ENCODE results near the gene REEP2.

Gene REEP2

DNA sequence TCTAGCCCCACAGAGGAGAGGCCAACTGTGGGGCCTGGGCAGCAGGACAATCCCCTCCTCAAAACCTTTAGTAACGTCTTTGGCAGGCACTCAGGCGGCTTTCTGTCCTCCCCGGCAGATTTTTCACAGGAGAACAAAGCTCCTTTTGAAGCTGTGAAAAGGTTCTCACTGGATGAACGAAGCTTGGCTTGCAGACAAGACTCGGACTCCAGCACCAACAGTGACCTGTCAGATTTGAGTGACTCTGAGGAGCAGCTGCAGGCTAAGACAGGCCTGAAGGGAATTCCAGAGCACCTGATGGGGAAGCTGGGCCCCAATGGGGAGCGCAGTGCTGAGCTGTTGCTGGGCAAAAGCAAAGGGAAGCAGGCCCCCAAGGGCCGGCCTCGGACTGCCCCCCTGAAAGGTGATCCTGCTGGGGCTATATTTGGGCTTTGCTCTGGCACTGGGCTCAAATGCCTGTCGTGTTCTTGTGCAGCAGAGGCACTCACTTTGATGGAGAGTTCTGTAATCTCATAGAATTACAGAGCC, 46.9 kb upstream of the REEP2 start:
- Histone ChIP-seq H3K4me1 (ENCODE audit: insufficient read depth, low read length, severe bottlenecking) (no peaks in the 10 kb centered on the region), H4K20me1 (ENCODE audit: insufficient read depth, low read length) (no peaks in the 10 kb centered on the region), H3K4me2 (ENCODE audit: low read length) (no peak overlapping the region), H3K9me2 (ENCODE audit: low read depth, low read length) (no peaks in the 10 kb centered on the region), H3K79me2 (ENCODE audit: insufficient read depth, low read length) (no peaks in the 10 kb centered on the region), H3K9ac (ENCODE audit: low read length) (no peak overlapping the region), H3K36me3 (ENCODE audit: insufficient read depth, low read length) (peaks cover 71% of the 10 kb centered on the region), H3K9me3 (ENCODE audit: low read length) (no peaks in the 10 kb centered on the region), H3K27ac (ENCODE audit: low read depth, low read length, poor library complexity, severe bottlenecking) (no peak overlapping the region), H3K27me3 (ENCODE audit: insufficient read depth, low read length) (no peaks in the 10 kb centered on the region), H3K4me3 (ENCODE audit: low read depth, low read length, poor library complexity, severe bottlenecking) (no peak overlapping the region), H3F3A (ENCODE audit: insufficient read depth, low read length) (no peaks in the 10 kb centered on the region), H2AFZ (ENCODE audit: low read length) (no peak overlapping the region)
- TF ChIP-seq EZH2 (IDR thresholded peaks at IDR 0.05; ENCODE audit: borderline replicate concordance, low read length), result no peak
- TF ChIP-seq, protein P1, sequence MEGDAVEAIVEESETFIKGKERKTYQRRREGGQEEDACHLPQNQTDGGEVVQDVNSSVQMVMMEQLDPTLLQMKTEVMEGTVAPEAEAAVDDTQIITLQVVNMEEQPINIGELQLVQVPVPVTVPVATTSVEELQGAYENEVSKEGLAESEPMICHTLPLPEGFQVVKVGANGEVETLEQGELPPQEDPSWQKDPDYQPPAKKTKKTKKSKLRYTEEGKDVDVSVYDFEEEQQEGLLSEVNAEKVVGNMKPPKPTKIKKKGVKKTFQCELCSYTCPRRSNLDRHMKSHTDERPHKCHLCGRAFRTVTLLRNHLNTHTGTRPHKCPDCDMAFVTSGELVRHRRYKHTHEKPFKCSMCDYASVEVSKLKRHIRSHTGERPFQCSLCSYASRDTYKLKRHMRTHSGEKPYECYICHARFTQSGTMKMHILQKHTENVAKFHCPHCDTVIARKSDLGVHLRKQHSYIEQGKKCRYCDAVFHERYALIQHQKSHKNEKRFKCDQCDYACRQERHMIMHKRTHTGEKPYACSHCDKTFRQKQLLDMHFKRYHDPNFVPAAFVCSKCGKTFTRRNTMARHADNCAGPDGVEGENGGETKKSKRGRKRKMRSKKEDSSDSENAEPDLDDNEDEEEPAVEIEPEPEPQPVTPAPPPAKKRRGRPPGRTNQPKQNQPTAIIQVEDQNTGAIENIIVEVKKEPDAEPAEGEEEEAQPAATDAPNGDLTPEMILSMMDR (IDR thresholded peaks at IDR 0.05; ENCODE audit: low read length), result no peak

- Histone ChIP-seq H3K36me3 (ENCODE audit: insufficient read depth, low read length) (peaks cover 74% of the 10 kb centered on the region), H3K4me2 (ENCODE audit: low read length) (no peak overlapping the region), H2AFZ (ENCODE audit: low read length) (no peak overlapping the region), H3K79me2 (ENCODE audit: insufficient read depth, low read length) (no peaks in the 10 kb centered on the region), H3K4me1 (ENCODE audit: insufficient read depth, low read length, severe bottlenecking) (no peaks in the 10 kb centered on the region), H3K27ac (ENCODE audit: low read depth, low read length, poor library complexity, severe bottlenecking) (no peak overlapping the region), H4K20me1 (ENCODE audit: insufficient read depth, low read length) (no peaks in the 10 kb centered on the region), H3K9me2 (ENCODE audit: low read depth, low read length) (no peaks in the 10 kb centered on the region), H3K9ac (ENCODE audit: low read length) (no peak overlapping the region), H3F3A (ENCODE audit: insufficient read depth, low read length) (no peaks in the 10 kb centered on the region), H3K4me3 (ENCODE audit: low read depth, low read length, poor library complexity, severe bottlenecking) (no peak overlapping the region), H3K9me3 (ENCODE audit: low read length) (no peaks in the 10 kb centered on the region), H3K27me3 (ENCODE audit: insufficient read depth, low read length) (no peaks in the 10 kb centered on the region)
- TF ChIP-seq, protein P1 (IDR thresholded peaks at IDR 0.05; ENCODE audit: low read length), result no peak
- no peak for TF ChIP-seq EZH2 (IDR thresholded peaks at IDR 0.05; ENCODE audit: borderline replicate concordance, low read length)
These were observed 36.2 kb upstream of the REEP2 start for GRCh38 chr5:138402640-138403039.

- no peak overlapping the region for H3K4me3 ChIP-seq (ENCODE audit: low read depth, low read length, poor library complexity, severe bottlenecking)
- H2AFZ ChIP-seq (ENCODE audit: low read length), result no peak overlapping the region
- no peaks in the 10 kb centered on the region for H3K9me2 ChIP-seq (ENCODE audit: low read depth, low read length)
- no peaks in the 10 kb centered on the region for H3K9me3 ChIP-seq (ENCODE audit: low read length)
- H3K36me3 ChIP-seq (ENCODE audit: insufficient read depth, low read length), result peaks cover 59% of the 10 kb centered on the region
- no peak overlapping the region for H3K4me2 ChIP-seq (ENCODE audit: low read length)
- H3K9ac ChIP-seq (ENCODE audit: low read length), result no peak overlapping the region
- no peaks in the 10 kb centered on the region for H3K79me2 ChIP-seq (ENCODE audit: insufficient read depth, low read length)
- no peaks in the 10 kb centered on the region for H3K27me3 ChIP-seq (ENCODE audit: insufficient read depth, low read length)
- H3K27ac ChIP-seq (ENCODE audit: low read depth, low read length, poor library complexity, severe bottlenecking), result no peak overlapping the region
- H3F3A ChIP-seq (ENCODE audit: insufficient read depth, low read length), result no peaks in the 10 kb centered on the region
- no peaks in the 10 kb centered on the region for H3K4me1 ChIP-seq (ENCODE audit: insufficient read depth, low read length, severe bottlenecking)
- TF ChIP-seq, protein P1 (IDR thresholded peaks at IDR 0.05; ENCODE audit: low read length), result no peak
- no peak for TF ChIP-seq EZH2 (IDR thresholded peaks at IDR 0.05; ENCODE audit: borderline replicate concordance, low read length)
- no peaks in the 10 kb centered on the region for H4K20me1 ChIP-seq (ENCODE audit: insufficient read depth, low read length)
These were observed 30.8 kb upstream of the REEP2 start for GRCh38 chr5:138408023-138408422.
